HepG2 (cell line): ENCODE measurements around the gene MAP2K6. TPM values are rescaled to one million over a fixed set of nuclear protein-coding genes. Genes with fewer than 3 reads are reported as not detected.
A peak's percentile ranks its signal among the peaks of the same experiment; 100 is the strongest.

ENCODE experiments used
- ATAC-seq: fragments of 200-7000 bp; cut with Tn5 transposase; 3 replicates; pipeline ENCODE4 v1.9.1; 2020; ENCODE audit warnings: mild to moderate bottlenecking, moderate library complexity
- BruUV-seq: library from RNA; stranded (reverse); fragments of 400-500 nt; replicated peaks from 2 replicates; lab custom pipeline; 2021; lab: Mats Ljungman, UMichigan
- CTCF ChIA-PET: fragments of 300-600 bp; formaldehyde crosslinking; extraction: SDS; loops from one replicate; lab custom pipeline; 2021; ENCODE audit warnings: low total read pairs, inconsistent platforms, low intra/inter-chr PET ratio; lab: Yijun Ruan, JAX
- POLR2A ChIA-PET: fragments of 350-600 bp; sonication (Branson Sonifier 250); formaldehyde crosslinking; loops from one replicate; lab custom pipeline; 2020; ENCODE audit warnings: antibody characterized with exemption, inconsistent platforms; lab: Yijun Ruan, JAX
- DNase-seq: peaks from one replicate; pipeline ENCODE4 v3.0.0-alpha.2; 2015; ENCODE audit warnings: low spot score
- FAIRE-seq: peaks from 3 replicates; lab custom pipeline; 2011; peaks lifted over from hg19 to GRCh38; lab: Jason Lieb, UNC
- H2AFZ ChIP-seq: one replicate; pipeline ENCODE4 v1.6.1; 2011; ENCODE audit warnings: low read length, inconsistent platforms
- H3K27ac ChIP-seq: fragments of 300-600 bp; 3 replicates; pipeline ENCODE4 v1.8.0; 2011; ENCODE audit warnings: mixed run types, mild to moderate bottlenecking, mixed read lengths, low read length, inconsistent platforms; ENCODE audit not compliant: insufficient read depth; ENCODE audit errors: extremely low read length
- H3K27me3 ChIP-seq, 2 experiments: fragments of 200-600 bp in 1 of 2; 2 replicates in 1 of 2; 3 replicates in 1 of 2; pipeline versions ENCODE4 v1.6.0 to v1.8.0; 2011; ENCODE audit warnings: low read length in 2 of 2, mild to moderate bottlenecking in 2 of 2, moderate library complexity in 2 of 2, inconsistent platforms in 1 of 2; ENCODE audit not compliant: insufficient read depth in 2 of 2, control insufficient read depth in 1 of 2
- H3K36me3 ChIP-seq, 2 experiments: fragments of 200-600 bp in 1 of 2; replicated peaks in 1 of 2; 2 replicates in 1 of 2; 3 replicates in 1 of 2; pipeline versions ENCODE4 v1.5.1 to v1.8.0; 2011; ENCODE audit warnings: low read length in 2 of 2, inconsistent platforms in 1 of 2; ENCODE audit not compliant: insufficient read depth in 2 of 2, control insufficient read depth in 1 of 2
- H3K4me1 ChIP-seq: 2 replicates; pipeline ENCODE4 v1.5.1; 2012; ENCODE audit warnings: low read length, inconsistent platforms; ENCODE audit not compliant: insufficient read depth
- H3K4me2 ChIP-seq: 2 replicates; pipeline ENCODE4 v1.6.0; 2011; ENCODE audit warnings: low read depth, low read length, inconsistent platforms
- H3K4me3 ChIP-seq, 3 experiments: fragments of 200-600 bp in 1 of 3; sonication (generic), shearing (Covaris generic) in 1 of 3; replicated peaks in 1 of 3; 2 replicates each; pipeline ENCODE4 v1.5.1; 2011 to 2016; ENCODE audit warnings: low read length in 3 of 3, inconsistent platforms in 2 of 3, low read depth in 2 of 3, mild to moderate bottlenecking in 2 of 3, control low read depth in 1 of 3, mixed read lengths in 1 of 3; ENCODE audit not compliant: insufficient read depth in 1 of 3
- H3K79me2 ChIP-seq: one replicate; pipeline ENCODE4 v1.6.1; 2011; ENCODE audit warnings: low read length, inconsistent platforms; ENCODE audit not compliant: insufficient read depth
- H3K9ac ChIP-seq: 2 replicates; pipeline ENCODE4 v1.6.0; 2011; ENCODE audit warnings: mild to moderate bottlenecking, low read depth, low read length, inconsistent platforms; ENCODE audit not compliant: insufficient read depth
- H3K9me3 ChIP-seq: 2 replicates; pipeline ENCODE4 v1.5.1; 2012; ENCODE audit warnings: mild to moderate bottlenecking, low read length
- H4K20me1 ChIP-seq: 2 replicates; pipeline ENCODE4 v1.6.0; 2011; ENCODE audit warnings: inconsistent platforms, mild to moderate bottlenecking, low read length, moderate library complexity; ENCODE audit not compliant: insufficient read depth
- CAMTA2 ChIP-seq: sonication (generic); formaldehyde crosslinking; IDR thresholded peaks from 2 replicates; pipeline ENCODE4 v1.4.0; 2020; ENCODE audit warnings: mild to moderate bottlenecking, missing genetic modification reagents, borderline replicate concordance
- CEBPB ChIP-seq: IDR thresholded peaks from 2 replicates; pipeline ENCODE4 v1.6.1; 2011; ENCODE audit warnings: low read depth, low read length, improper control_type of control experiment, borderline replicate concordance
- FOXK1 ChIP-seq: sonication (generic); formaldehyde crosslinking; IDR thresholded peaks from 2 replicates; pipeline ENCODE4 v1.4.0; 2020; ENCODE audit warnings: low read depth, missing genetic modification reagents, borderline replicate concordance
- FOXP4 ChIP-seq: sonication (generic); formaldehyde crosslinking; IDR thresholded peaks from 2 replicates; pipeline ENCODE4 v1.4.0; 2020; ENCODE audit warnings: missing genetic modification reagents
- GZF1 ChIP-seq: sonication (generic); formaldehyde crosslinking; IDR thresholded peaks from 2 replicates; pipeline ENCODE4 v1.5.1; 2020; ENCODE audit warnings: mild to moderate bottlenecking, missing genetic modification reagents
- ISX ChIP-seq: sonication (generic); formaldehyde crosslinking; conservative IDR thresholded peaks from 2 replicates; pipeline ENCODE4 v1.5.0; 2020; ENCODE audit warnings: missing genetic modification reagents
- KDM5A ChIP-seq: fragments of 200-600 bp; sonication (generic); IDR thresholded peaks from 2 replicates; pipeline ENCODE4 v1.7.0; 2018; ENCODE audit warnings: antibody characterized with exemption, mild to moderate bottlenecking, low read length, borderline replicate concordance
- NAIF1 ChIP-seq: sonication (generic); formaldehyde crosslinking; IDR thresholded peaks from 2 replicates; pipeline ENCODE4 v1.5.0; 2020; ENCODE audit warnings: mild to moderate bottlenecking, missing genetic modification reagents, borderline replicate concordance
- SATB2 ChIP-seq: sonication (generic); formaldehyde crosslinking; IDR thresholded peaks from 2 replicates; pipeline ENCODE4 v1.5.0; 2020; ENCODE audit warnings: missing genetic modification reagents
- TP53 ChIP-seq: sonication (generic); formaldehyde crosslinking; conservative IDR thresholded peaks from 2 replicates; pipeline ENCODE4 v1.4.0; 2020; ENCODE audit warnings: missing genetic modification reagents
- ZKSCAN1 ChIP-seq: fragments of 150-350 bp; IDR thresholded peaks from 2 replicates; pipeline ENCODE4 v1.6.1; 2014; ENCODE audit warnings: low read length
- ZNF24 ChIP-seq: fragments of 450-650 bp; IDR thresholded peaks from 2 replicates; pipeline ENCODE4 v1.6.1; 2017; ENCODE audit warnings: antibody characterized with exemption, mild to moderate bottlenecking
- ZNF709 ChIP-seq: sonication (generic); formaldehyde crosslinking; IDR thresholded peaks from 2 replicates; pipeline ENCODE4 v1.5.0; 2020; ENCODE audit warnings: mild to moderate bottlenecking, missing genetic modification reagents
- WGBS: methylation state at CpG from one replicate; pipeline ENCODE4 v1.1.6; 2017; ENCODE audit warnings: low lambda C conversion rate; 5-methylcytosine and 5-hydroxymethylcytosine counted together
- in situ Hi-C: cut with HindIII; loops from 2 replicates; pipeline ENCODE4 v1.10.0; 2017; ENCODE audit warnings: low pct_unique_long_range_greater_than_20kb; ENCODE audit not compliant: extremely low pct_ligation_motif_present
- intact Hi-C: fragments of 100-400 bp; cut with micrococcal nuclease; formaldehyde crosslinking; loops from one replicate; pipeline ENCODE4 v1.10.0; 2022; ENCODE audit not compliant: unreplicated experiment
- polyA plus RNA-seq, 8 experiments: library from polyadenylated mRNA; depleted of rRNA in 3 of 8; stranded (reverse) in 7 of 8; unstranded in 1 of 8; fragments of >200 nt; fragmentation: Illumina TruSeq in 4 of 8; extraction: Trizol in 4 of 8; gene quantifications; 2 replicates each; pipeline versions ENCODE4 v1.2.1 to v1.2.3, GENCODE V29; 2011 to 2016; ENCODE audit warnings: low read depth in 4 of 8, missing spikeins in 1 of 8, mixed read lengths in 1 of 8; ENCODE audit not compliant: insufficient read depth in 1 of 8
- total RNA-seq, 5 experiments: library from RNA; depleted of rRNA; stranded (reverse); fragments of >200 nt; fragmentation: Illumina TruSeq; extraction: Trizol; gene quantifications; 2 replicates each; pipeline ENCODE4 v1.2.3, GENCODE V29; 2016; ENCODE audit warnings: low read depth in 1 of 5

MAP2K6 gene
- total and polyA plus RNA-seq, 2 of the 13 experiments (the other 11 are each of a cell fraction or from before 2014, with no cell fraction given): 5.1 to 33.6 TPM

- POLR2A ChIA-PET: no interaction called here
These were observed 23.0 kb downstream of the MAP2K6 start for GRCh38 chr17:69437475-69437874.

GRCh38 chr17:69438776-69439175 is 24.3 kb downstream of the MAP2K6 start:
- Histone ChIP-seq H3K9ac (no peak overlapping the region), H3K27ac (no peak overlapping the region), H3K79me2 (no peaks in the 10 kb centered on the region), H2AFZ (no peak overlapping the region), H3K4me1 (no peaks in the 10 kb centered on the region), H3K27me3 (no peaks in the 10 kb centered on the region), H3K4me3 (no peak overlapping the region), H3K4me2 (no peak overlapping the region), H3K9me3 (no peaks in the 10 kb centered on the region), H4K20me1 (no peaks in the 10 kb centered on the region), H3K36me3 (no peaks in the 10 kb centered on the region)
- in situ Hi-C loops (no loop called here), intact Hi-C loops (no loop called here)
- WGBS: 80% methylated on average over 4 of the region's 4 CpGs
- no peak for TF ChIP-seq ISX
- no peak for TF ChIP-seq KDM5A
- TF ChIP-seq GZF1: no peak
- no peak for TF ChIP-seq FOXP4
- no peak for TF ChIP-seq ZNF24
- TF ChIP-seq CAMTA2 (CRISPR knock-in tag): no peak
- TF ChIP-seq ZKSCAN1: no peak
- TF ChIP-seq SATB2 (CRISPR knock-in tag): no peak
- no peak for TF ChIP-seq ZNF709 (CRISPR knock-in tag)
- no peak for TF ChIP-seq FOXK1 (CRISPR knock-in tag)
- no peak for TF ChIP-seq NAIF1 (CRISPR knock-in tag)
- CTCF ChIA-PET: no interaction called here
- DNase-seq: no peak
- POLR2A ChIA-PET: no interaction called here
- no TSS peak for BruUV-seq
- no peak for FAIRE-seq
- ATAC-seq: no peak

More at GRCh38 chr17:69437475-69437874, 23.0 kb downstream of the MAP2K6 start:
- CTCF ChIA-PET: no interaction called here
- DNase-seq (no peak), FAIRE-seq (no peak), ATAC-seq (no peak)
- Histone ChIP-seq H2AFZ (no peak overlapping the region), H3K4me3 (no peak overlapping the region), H3K9me3 (no peaks in the 10 kb centered on the region), H3K36me3 (no peaks in the 10 kb centered on the region), H3K27ac (no peak overlapping the region), H3K4me1 (no peaks in the 10 kb centered on the region), H3K27me3 (no peaks in the 10 kb centered on the region), H3K4me2 (no peak overlapping the region), H4K20me1 (no peaks in the 10 kb centered on the region), H3K9ac (no peak overlapping the region), H3K79me2 (no peaks in the 10 kb centered on the region)
- 97% methylated on average over 1 of the region's 1 CpG for WGBS
- intact Hi-C loops (no loop called here), in situ Hi-C loops (no loop called here)
- TF ChIP-seq CEBPB (peak; percentile 62; the same call in 1 of the 2 replicates), TP53 (CRISPR knock-in tag) (no peak)
- BruUV-seq: no TSS peak
